NK-92 (cell line): ENCODE results near the gene FOLH1.
"Not testable (repeated sequence)": the region's sequence is repeated elsewhere in the genome, so short reads cannot be mapped to it uniquely, and the experiment has no call there.

ENCODE experiments used
- DNase-seq: peaks from one replicate; lab custom pipeline; 2025; ENCODE audit not compliant: unreplicated experiment; lab: John Stamatoyannopoulos, UW

The FOLH1 gene

GRCh38 chr11:49184756-49185155, 23.6 kb downstream of the FOLH1 start:
- DNase-seq, result not testable (repeated sequence)

- DNase-seq, result not testable (repeated sequence)
Observed at GRCh38 chr11:49177936-49178335, 30.5 kb downstream of the FOLH1 start.

GRCh38 chr11:49175378-49175777, 33.0 kb downstream of the FOLH1 start:
- not testable (repeated sequence) for DNase-seq

GRCh38 chr11:49174691-49175366, 33.6 kb downstream of the FOLH1 start:
- not testable (repeated sequence) for DNase-seq

GRCh38 chr11:49171613-49172012, 36.8 kb downstream of the FOLH1 start:
- not testable (repeated sequence) for DNase-seq

GRCh38 chr11:49169579-49169978, 38.8 kb downstream of the FOLH1 start:
- DNase-seq, result not testable (repeated sequence)

- not testable (repeated sequence) for DNase-seq
Observed at GRCh38 chr11:49168992-49169391, 39.4 kb downstream of the FOLH1 start.

- DNase-seq, result no peak
Observed at GRCh38 chr11:49151211-49151610, 57.2 kb downstream of the FOLH1 start.

GRCh38 chr11:49102356-49102755, 106.0 kb downstream of the FOLH1 start:
- DNase-seq, result not testable (repeated sequence)
